ENCODE results near the gene SORBS1. TPM values are rescaled to one million over a fixed set of nuclear protein-coding genes. Genes with fewer than 3 reads are reported as not detected.

SORBS1 gene
- total and polyA plus RNA-seq, 2 of the 13 experiments (the other 11 are each of a cell fraction or from before 2014, with no cell fraction given): 16.8 to 39.8 TPM

DNA sequence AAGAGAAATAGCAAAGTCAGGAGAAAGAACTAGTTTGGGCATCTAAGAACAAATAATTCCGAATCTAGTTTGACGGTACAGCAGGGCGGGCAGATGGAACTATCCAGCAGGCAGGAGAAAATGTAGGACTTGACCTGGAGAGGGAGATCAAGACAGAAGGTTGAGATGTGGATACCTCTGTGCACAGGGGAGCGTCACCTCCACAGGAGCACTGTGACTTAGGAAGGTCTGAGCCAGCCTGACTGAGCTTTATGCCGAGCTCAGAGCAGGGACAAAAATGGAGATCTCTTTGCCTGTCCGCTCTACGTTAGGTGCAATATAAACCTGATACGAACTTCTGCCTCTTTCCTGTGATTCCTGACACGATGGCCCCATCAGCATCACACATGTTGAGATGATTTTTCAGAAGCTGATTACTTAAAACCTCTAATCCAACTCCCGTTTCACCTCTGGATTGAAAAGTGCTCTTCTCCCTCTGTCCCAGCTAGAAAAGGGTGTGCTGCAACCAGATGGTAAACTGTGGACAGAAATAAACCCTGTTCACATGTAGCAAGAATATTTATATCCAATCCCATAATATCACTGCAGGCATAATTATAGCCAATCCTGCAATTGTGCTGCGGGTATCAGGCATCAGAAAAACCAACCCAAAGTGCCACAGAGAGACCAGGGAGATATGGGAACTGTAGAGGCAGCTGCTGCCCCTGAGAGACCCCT, 13.6 kb upstream of the SORBS1 start:
- peaks cover 3 to 26% of the 10 kb centered on the region in 2 experiments; a peak in 4 of 5 replicates for H3K27me3 ChIP-seq (ENCODE audit: control insufficient read depth in 1 of 2, insufficient read depth in 2 of 2, low read length in 2 of 2)
- H4K20me1 ChIP-seq (ENCODE audit: insufficient read depth, low read length): no peaks in the 10 kb centered on the region
- H3K4me2 ChIP-seq (ENCODE audit: low read depth, low read length): no peak overlapping the region; the same call in 1 of the 2 replicates
- no peak overlapping the region for H3K27ac ChIP-seq (ENCODE audit: extremely low read length, insufficient read depth, low read length)
- intact Hi-C loops (cut with micrococcal nuclease; ENCODE audit: unreplicated experiment): no loop called here
- H3K9me3 ChIP-seq (ENCODE audit: low read length): no peaks in the 10 kb centered on the region
- DNase-seq (ENCODE audit: low spot score): no peak
- FAIRE-seq: no peak
- in situ Hi-C loops (cut with HindIII; ENCODE audit: extremely low pct_ligation_motif_present, low pct_unique_long_range_greater_than_20kb): loop anchor here (25.0 kb wide), 1 partner anchor 138 kb away; no protein-coding TSS in a partner anchor
- ATAC-seq: peak; percentile 34; the same call in 2 of the 3 replicates
- H3K9ac ChIP-seq (ENCODE audit: insufficient read depth, low read depth, low read length): no peak overlapping the region
- 35% methylated on average over 11 of the region's 11 CpGs for WGBS (ENCODE audit: low lambda C conversion rate)
- no peak overlapping the region for H3K4me3 ChIP-seq (replicated peaks in 1 of 3; ENCODE audit: insufficient read depth in 1 of 3, low read depth in 2 of 3, low read length in 3 of 3)
- H3K4me1 ChIP-seq (ENCODE audit: insufficient read depth, low read length): no peaks in the 10 kb centered on the region
- ChIA-PET CTCF (ENCODE audit: low intra/inter-chr PET ratio, low total read pairs) (no interaction called here), POLR2A (no interaction called here)
- H2AFZ ChIP-seq (ENCODE audit: low read length): no peak overlapping the region
- TF ChIP-seq ZNF772 (CRISPR knock-in tag; IDR thresholded peaks at IDR 0.05) (no peak), ZNF44 (CRISPR knock-in tag; IDR thresholded peaks at IDR 0.05) (no peak), ZNF264 (CRISPR knock-in tag; IDR thresholded peaks at IDR 0.05) (no peak), ZNF788 (CRISPR knock-in tag; IDR thresholded peaks at IDR 0.05; ENCODE audit: borderline replicate concordance) (no peak), CHD4 (IDR thresholded peaks at IDR 0.05; ENCODE audit: borderline replicate concordance, low read length) (no peak), NR2C2 (CRISPR knock-in tag; IDR thresholded peaks at IDR 0.05; ENCODE audit: borderline replicate concordance) (no peak), RORA (CRISPR knock-in tag; IDR thresholded peaks at IDR 0.05) (no peak), SOX13 (IDR thresholded peaks at IDR 0.05) (no peak), SOX13 (CRISPR knock-in tag; conservative IDR thresholded peaks at IDR 0.05 in 1 of 2, IDR thresholded peaks at IDR 0.05 in 1 of 2) (no peak), KLF15 (CRISPR knock-in tag; IDR thresholded peaks at IDR 0.05; ENCODE audit: borderline replicate concordance) (no peak), LBX2 (CRISPR knock-in tag; IDR thresholded peaks at IDR 0.05; ENCODE audit: borderline replicate concordance) (no peak), ZFP37 (CRISPR knock-in tag; IDR thresholded peaks at IDR 0.05; ENCODE audit: borderline replicate concordance) (no peak), HNRNPK (IDR thresholded peaks at IDR 0.05; ENCODE audit: low read depth, low read length, poor library complexity, severe bottlenecking) (no peak), SP140L (CRISPR knock-in tag; IDR thresholded peaks at IDR 0.05; ENCODE audit: borderline replicate concordance) (no peak), ZNF256 (CRISPR knock-in tag; conservative IDR thresholded peaks at IDR 0.05) (no peak)
- TF ChIP-seq, protein P1, sequence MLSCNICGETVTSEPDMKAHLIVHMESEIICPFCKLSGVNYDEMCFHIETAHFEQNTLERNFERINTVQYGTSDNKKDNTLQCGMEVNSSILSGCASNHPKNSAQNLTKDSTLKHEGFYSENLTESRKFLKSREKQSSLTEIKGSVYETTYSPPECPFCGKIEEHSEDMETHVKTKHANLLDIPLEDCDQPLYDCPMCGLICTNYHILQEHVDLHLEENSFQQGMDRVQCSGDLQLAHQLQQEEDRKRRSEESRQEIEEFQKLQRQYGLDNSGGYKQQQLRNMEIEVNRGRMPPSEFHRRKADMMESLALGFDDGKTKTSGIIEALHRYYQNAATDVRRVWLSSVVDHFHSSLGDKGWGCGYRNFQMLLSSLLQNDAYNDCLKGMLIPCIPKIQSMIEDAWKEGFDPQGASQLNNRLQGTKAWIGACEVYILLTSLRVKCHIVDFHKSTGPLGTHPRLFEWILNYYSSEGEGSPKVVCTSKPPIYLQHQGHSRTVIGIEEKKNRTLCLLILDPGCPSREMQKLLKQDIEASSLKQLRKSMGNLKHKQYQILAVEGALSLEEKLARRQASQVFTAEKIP (CRISPR knock-in tag; IDR thresholded peaks at IDR 0.05; ENCODE audit: borderline replicate concordance): no peak
- TF ChIP-seq, protein P2, sequence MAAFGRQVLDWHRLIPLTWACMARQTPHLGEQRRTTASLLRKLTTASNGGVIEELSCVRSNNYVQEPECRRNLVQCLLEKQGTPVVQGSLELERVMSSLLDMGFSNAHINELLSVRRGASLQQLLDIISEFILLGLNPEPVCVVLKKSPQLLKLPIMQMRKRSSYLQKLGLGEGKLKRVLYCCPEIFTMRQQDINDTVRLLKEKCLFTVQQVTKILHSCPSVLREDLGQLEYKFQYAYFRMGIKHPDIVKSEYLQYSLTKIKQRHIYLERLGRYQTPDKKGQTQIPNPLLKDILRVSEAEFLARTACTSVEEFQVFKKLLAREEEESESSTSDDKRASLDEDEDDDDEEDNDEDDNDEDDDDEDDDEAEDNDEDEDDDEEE (CRISPR knock-in tag; IDR thresholded peaks at IDR 0.05): no peak
- no TSS peak for BruUV-seq (replicated peaks)
- H3K79me2 ChIP-seq (ENCODE audit: insufficient read depth, low read length): no peaks in the 10 kb centered on the region
- no peaks in the 10 kb centered on the region for H3K36me3 ChIP-seq (replicated peaks in 1 of 2; ENCODE audit: control insufficient read depth in 1 of 2, insufficient read depth in 2 of 2, low read length in 2 of 2)
